ENCODE data around the gene TRHDE.

- TF ChIP-seq POLR2A (IDR thresholded peaks at IDR 0.05; ENCODE audit: low read length) (no peak), GATA1 (IDR thresholded peaks at IDR 0.05; ENCODE audit: low read depth, low read length) (no peak)
Measured at GRCh38 chr12:72250346-72250745, 21.8 kb upstream of the TRHDE start.
